ENCODE measurements around the gene PLEKHA5.

PLEKHA5 gene

GRCh38 chr12:19144985-19145384 lies 15.5 kb downstream of the PLEKHA5 start:
- no peaks in the 10 kb centered on the region for H3K27me3 ChIP-seq (ENCODE audit: control insufficient read depth, insufficient read depth, low read length, poor library complexity, severe bottlenecking)
- H3K27ac ChIP-seq (ENCODE audit: insufficient read depth, low read depth, low read length, poor library complexity, severe bottlenecking): no peak overlapping the region
- no peaks in the 10 kb centered on the region for H3K9me3 ChIP-seq (ENCODE audit: control insufficient read depth, low read length)
- H3K4me3 ChIP-seq (ENCODE audit: insufficient read depth, low read depth, low read length): no peak overlapping the region
- H3K4me1 ChIP-seq (ENCODE audit: control insufficient read depth, insufficient read depth, low read length): no peaks in the 10 kb centered on the region
- H3K36me3 ChIP-seq (ENCODE audit: control insufficient read depth, insufficient read depth, low read length): peaks cover 23% of the 10 kb centered on the region
- WGBS, 2 experiments: 90 to 92% methylated on average over 2 of the region's 2 CpGs

DNA sequence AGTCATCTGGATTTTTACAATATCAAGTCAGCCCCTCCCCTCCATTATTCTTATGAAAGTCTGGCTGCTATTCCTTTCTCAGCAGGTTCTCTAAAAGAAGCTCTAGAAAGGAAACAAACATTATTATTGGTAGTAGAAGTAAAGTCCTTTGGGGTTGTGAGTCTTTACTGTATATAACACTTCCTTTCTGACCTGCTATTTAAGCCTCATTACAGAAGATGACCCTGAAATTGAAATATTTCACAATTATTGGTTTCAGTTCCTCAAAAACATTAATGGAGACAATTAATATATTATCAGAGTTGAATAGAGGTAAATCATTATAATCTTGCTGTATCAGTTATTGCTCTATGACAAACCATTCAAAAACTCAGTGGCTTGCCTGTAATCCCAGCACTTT lies 19.3 kb downstream of the PLEKHA5 start:
- Histone ChIP-seq H3K4me1 (ENCODE audit: control insufficient read depth, insufficient read depth, low read length) (no peaks in the 10 kb centered on the region), H3K27ac (ENCODE audit: insufficient read depth, low read depth, low read length, poor library complexity, severe bottlenecking) (no peak overlapping the region), H3K4me3 (ENCODE audit: insufficient read depth, low read depth, low read length) (no peak overlapping the region), H3K36me3 (ENCODE audit: control insufficient read depth, insufficient read depth, low read length) (peaks cover 23% of the 10 kb centered on the region), H3K9me3 (ENCODE audit: control insufficient read depth, low read length) (no peaks in the 10 kb centered on the region), H3K27me3 (ENCODE audit: control insufficient read depth, insufficient read depth, low read length, poor library complexity, severe bottlenecking) (no peaks in the 10 kb centered on the region)

DNA sequence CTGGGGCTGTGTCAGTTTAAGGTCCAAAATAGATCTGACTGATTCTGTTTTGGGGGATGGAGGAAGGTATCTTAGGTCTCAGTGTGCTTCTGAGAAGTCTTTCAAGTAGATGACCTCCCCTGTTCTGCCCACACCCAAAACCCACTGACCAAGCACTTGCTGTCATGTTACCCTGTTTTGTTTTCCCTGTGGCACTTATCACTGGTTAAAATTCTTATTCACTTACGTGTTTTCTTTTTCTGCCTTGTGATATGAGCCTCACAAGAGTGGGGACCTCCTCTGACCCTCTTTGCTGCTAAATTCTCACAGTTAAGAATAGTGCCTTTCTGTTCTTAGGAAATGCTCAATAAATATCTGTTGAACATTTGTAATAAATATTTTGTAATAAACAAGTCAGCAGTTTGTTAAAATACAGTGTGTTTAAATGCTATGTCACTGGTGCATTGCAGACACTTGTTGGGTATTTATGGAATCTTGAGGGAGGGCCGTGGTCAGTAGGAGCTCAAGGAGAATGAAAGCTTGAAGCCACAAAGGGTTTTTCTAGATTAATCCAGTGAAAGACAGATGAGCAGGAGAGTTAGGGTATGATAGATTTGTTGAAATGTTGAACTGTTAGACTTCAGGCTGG lies 20.9 kb downstream of the PLEKHA5 start:
- WGBS, 2 experiments: 93 to 97% methylated on average over 2 of the region's 2 CpGs

DNA sequence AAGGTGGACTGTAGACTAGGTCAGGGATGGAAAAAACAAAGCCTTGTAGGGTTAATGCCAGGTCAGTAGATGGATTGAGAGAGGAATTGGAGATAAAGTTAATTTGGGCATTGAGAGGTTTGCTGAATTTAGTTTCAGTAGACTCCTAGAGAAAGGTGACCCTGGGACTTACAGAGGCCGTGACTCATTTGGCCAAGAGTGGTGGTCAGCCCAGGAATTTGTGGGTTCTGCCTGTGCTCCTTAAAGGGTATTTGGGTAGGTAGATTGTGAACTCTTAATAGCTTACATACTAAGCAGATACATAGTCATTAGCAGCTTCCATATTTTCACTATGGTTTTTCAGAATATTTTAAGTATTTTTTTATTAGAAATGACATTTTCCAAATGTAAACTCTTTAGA lies 21.8 kb downstream of the PLEKHA5 start:
- H3K9me3 ChIP-seq (ENCODE audit: control insufficient read depth, low read length): no peaks in the 10 kb centered on the region
- WGBS, 2 experiments: 94 to 100% methylated on average over 1 of the region's 1 CpG
- peaks cover 15% of the 10 kb centered on the region for H3K36me3 ChIP-seq (ENCODE audit: control insufficient read depth, insufficient read depth, low read length)
- H3K27ac ChIP-seq (ENCODE audit: insufficient read depth, low read depth, low read length, poor library complexity, severe bottlenecking): no peak overlapping the region
- no peaks in the 10 kb centered on the region for H3K27me3 ChIP-seq (ENCODE audit: control insufficient read depth, insufficient read depth, low read length, poor library complexity, severe bottlenecking)
- no peak overlapping the region for H3K4me3 ChIP-seq (ENCODE audit: insufficient read depth, low read depth, low read length)
- H3K4me1 ChIP-seq (ENCODE audit: control insufficient read depth, insufficient read depth, low read length): no peaks in the 10 kb centered on the region

More for the DNA sequence above, 20.9 kb downstream of the PLEKHA5 start:
- Histone ChIP-seq H3K27me3 (ENCODE audit: control insufficient read depth, insufficient read depth, low read length, poor library complexity, severe bottlenecking) (no peaks in the 10 kb centered on the region), H3K36me3 (ENCODE audit: control insufficient read depth, insufficient read depth, low read length) (peaks cover 15% of the 10 kb centered on the region), H3K27ac (ENCODE audit: insufficient read depth, low read depth, low read length, poor library complexity, severe bottlenecking) (no peak overlapping the region), H3K9me3 (ENCODE audit: control insufficient read depth, low read length) (no peaks in the 10 kb centered on the region), H3K4me1 (ENCODE audit: control insufficient read depth, insufficient read depth, low read length) (no peaks in the 10 kb centered on the region), H3K4me3 (ENCODE audit: insufficient read depth, low read depth, low read length) (no peak overlapping the region)

DNA sequence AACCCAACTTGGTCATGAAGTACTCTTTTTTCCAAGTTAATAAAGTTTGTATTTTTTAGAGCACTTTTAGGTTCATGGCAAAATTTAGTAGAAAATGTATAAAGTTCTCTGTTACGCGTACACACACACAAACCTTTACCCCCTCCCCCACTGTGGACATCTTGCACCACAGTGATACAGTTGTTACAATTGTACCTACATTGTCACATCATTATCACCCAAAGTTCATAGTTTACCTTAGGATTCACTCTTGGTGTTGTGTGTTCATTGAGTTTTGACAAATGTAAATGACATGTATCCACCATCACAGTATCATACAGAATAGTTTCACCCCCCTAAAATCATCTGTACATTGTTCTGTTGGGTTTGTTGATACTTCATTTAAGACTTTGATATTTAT lies 23.9 kb downstream of the PLEKHA5 start:
- Histone ChIP-seq H3K27ac (ENCODE audit: insufficient read depth, low read depth, low read length, poor library complexity, severe bottlenecking) (no peak overlapping the region), H3K4me3 (ENCODE audit: insufficient read depth, low read depth, low read length) (no peak overlapping the region), H3K27me3 (ENCODE audit: control insufficient read depth, insufficient read depth, low read length, poor library complexity, severe bottlenecking) (no peaks in the 10 kb centered on the region), H3K36me3 (ENCODE audit: control insufficient read depth, insufficient read depth, low read length) (peaks cover 12% of the 10 kb centered on the region), H3K4me1 (ENCODE audit: control insufficient read depth, insufficient read depth, low read length) (no peaks in the 10 kb centered on the region), H3K9me3 (ENCODE audit: control insufficient read depth, low read length) (no peaks in the 10 kb centered on the region)
- 50% methylated on average over 2 of the region's 2 CpGs for WGBS, 2 experiments

DNA sequence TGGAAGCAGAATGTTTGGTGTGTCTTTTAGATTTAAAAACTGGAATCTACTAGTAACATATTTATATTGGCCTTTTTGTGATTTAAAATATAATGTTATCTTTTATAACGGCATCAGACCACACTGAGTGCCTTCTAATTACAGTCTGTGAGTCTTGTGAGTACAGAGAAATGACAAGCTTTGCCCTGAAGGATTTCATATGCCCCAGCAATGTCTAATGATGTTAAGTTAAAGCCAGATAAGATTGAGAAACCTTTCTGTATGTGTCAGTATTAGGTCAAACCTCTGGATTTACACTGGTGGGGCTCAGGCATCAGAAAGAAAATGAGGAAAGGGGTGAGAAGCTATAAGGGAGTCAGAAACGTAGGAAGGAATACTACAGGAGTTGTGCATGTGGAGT lies 25.2 kb downstream of the PLEKHA5 start:
- Histone ChIP-seq H3K36me3 (ENCODE audit: control insufficient read depth, insufficient read depth, low read length) (peaks cover 3% of the 10 kb centered on the region), H3K9me3 (ENCODE audit: control insufficient read depth, low read length) (no peaks in the 10 kb centered on the region), H3K27me3 (ENCODE audit: control insufficient read depth, insufficient read depth, low read length, poor library complexity, severe bottlenecking) (no peaks in the 10 kb centered on the region), H3K4me3 (ENCODE audit: insufficient read depth, low read depth, low read length) (no peak overlapping the region), H3K4me1 (ENCODE audit: control insufficient read depth, insufficient read depth, low read length) (no peaks in the 10 kb centered on the region), H3K27ac (ENCODE audit: insufficient read depth, low read depth, low read length, poor library complexity, severe bottlenecking) (no peak overlapping the region)
- 70 to 84% methylated on average over 1 of the region's 2 CpGs for WGBS, 2 experiments

DNA sequence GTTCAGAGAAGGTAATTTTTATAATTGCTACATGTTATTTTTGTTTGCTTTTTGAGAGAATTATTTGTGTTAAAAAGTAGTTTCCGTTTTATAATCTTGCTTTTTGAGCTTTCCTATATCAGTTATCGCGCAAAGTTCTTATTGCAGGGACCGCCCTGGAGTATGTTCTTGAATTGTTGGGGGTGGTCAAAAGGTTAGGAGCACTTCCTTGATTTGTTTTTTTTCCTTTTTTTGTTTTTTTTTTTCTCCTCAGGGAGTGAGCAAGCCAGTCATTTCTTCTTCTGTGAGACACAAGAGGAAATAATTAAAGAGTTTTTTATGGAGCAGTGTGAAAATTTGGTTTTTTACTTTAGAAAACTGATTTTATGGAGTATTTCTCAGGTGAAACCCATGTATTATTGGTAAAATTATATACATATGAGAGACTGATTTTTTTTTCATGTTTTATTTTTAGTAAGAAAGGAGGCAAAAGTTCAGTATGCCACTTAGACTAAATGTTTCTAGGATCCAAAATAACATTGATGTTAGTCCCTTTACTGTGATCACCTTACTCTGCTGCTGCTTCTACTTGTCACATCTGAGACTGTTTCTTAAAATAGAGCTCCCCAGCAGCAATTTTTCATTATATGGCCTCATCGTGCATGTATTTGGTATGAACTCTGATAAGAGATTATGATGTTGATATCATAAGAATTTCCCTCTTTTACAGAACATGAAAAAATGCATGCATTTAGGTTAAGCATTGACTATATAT lies 26.6 kb downstream of the PLEKHA5 start:
- Histone ChIP-seq H3K9me3 (ENCODE audit: control insufficient read depth, low read length) (no peaks in the 10 kb centered on the region), H3K36me3 (ENCODE audit: control insufficient read depth, insufficient read depth, low read length) (no peaks in the 10 kb centered on the region)
- WGBS, 2 experiments: 93 to 95% methylated on average over 4 to 5 of the region's 5 CpGs

GRCh38 chr12:19158923-19159322 lies 29.4 kb downstream of the PLEKHA5 start:
- Histone ChIP-seq H3K4me1 (ENCODE audit: control insufficient read depth, insufficient read depth, low read length) (no peaks in the 10 kb centered on the region), H3K27me3 (ENCODE audit: control insufficient read depth, insufficient read depth, low read length, poor library complexity, severe bottlenecking) (no peaks in the 10 kb centered on the region), H3K4me3 (ENCODE audit: insufficient read depth, low read depth, low read length) (no peak overlapping the region), H3K36me3 (ENCODE audit: control insufficient read depth, insufficient read depth, low read length) (peaks cover 5% of the 10 kb centered on the region), H3K9me3 (ENCODE audit: control insufficient read depth, low read length) (no peaks in the 10 kb centered on the region), H3K27ac (ENCODE audit: insufficient read depth, low read depth, low read length, poor library complexity, severe bottlenecking) (no peak overlapping the region)
- WGBS, 2 experiments: 87 to 89% methylated on average over 1 of the region's 1 CpG

More for the DNA sequence above, 26.6 kb downstream of the PLEKHA5 start:
- no peak overlapping the region for H3K4me3 ChIP-seq (ENCODE audit: insufficient read depth, low read depth, low read length)
- H3K4me1 ChIP-seq (ENCODE audit: control insufficient read depth, insufficient read depth, low read length): no peaks in the 10 kb centered on the region
- H3K27me3 ChIP-seq (ENCODE audit: control insufficient read depth, insufficient read depth, low read length, poor library complexity, severe bottlenecking): no peaks in the 10 kb centered on the region
- no peak overlapping the region for H3K27ac ChIP-seq (ENCODE audit: insufficient read depth, low read depth, low read length, poor library complexity, severe bottlenecking)

GRCh38 chr12:19161216-19161615 lies 31.7 kb downstream of the PLEKHA5 start:
- Histone ChIP-seq H3K4me1 (ENCODE audit: control insufficient read depth, insufficient read depth, low read length) (no peaks in the 10 kb centered on the region), H3K36me3 (ENCODE audit: control insufficient read depth, insufficient read depth, low read length) (peaks cover 5% of the 10 kb centered on the region), H3K4me3 (ENCODE audit: insufficient read depth, low read depth, low read length) (no peak overlapping the region), H3K9me3 (ENCODE audit: control insufficient read depth, low read length) (no peaks in the 10 kb centered on the region), H3K27me3 (ENCODE audit: control insufficient read depth, insufficient read depth, low read length, poor library complexity, severe bottlenecking) (no peaks in the 10 kb centered on the region), H3K27ac (ENCODE audit: insufficient read depth, low read depth, low read length, poor library complexity, severe bottlenecking) (no peak overlapping the region)
- 94 to 95% methylated on average over 5 of the region's 5 CpGs for WGBS, 2 experiments

DNA sequence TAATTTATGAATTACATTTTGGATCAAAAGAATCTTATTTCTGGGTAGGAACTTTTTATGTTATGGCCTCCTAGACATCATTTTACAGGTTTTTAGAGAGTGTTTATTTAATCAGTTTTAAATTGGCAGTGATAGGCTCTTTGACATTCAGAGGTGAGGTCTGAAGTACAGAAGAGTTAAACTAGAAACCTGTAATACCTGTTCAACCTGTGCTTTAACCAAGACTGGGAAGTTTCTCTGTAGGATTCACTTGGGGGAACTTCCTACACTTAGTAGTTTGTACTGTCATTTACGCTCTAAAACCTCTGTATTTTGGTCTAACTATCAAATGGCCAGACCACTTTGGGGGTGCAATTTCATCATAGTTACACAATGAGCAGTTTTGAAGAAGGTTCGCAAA lies 35.9 kb downstream of the PLEKHA5 start:
- Histone ChIP-seq H3K27me3 (ENCODE audit: control insufficient read depth, insufficient read depth, low read length, poor library complexity, severe bottlenecking) (no peaks in the 10 kb centered on the region), H3K4me1 (ENCODE audit: control insufficient read depth, insufficient read depth, low read length) (no peaks in the 10 kb centered on the region), H3K4me3 (ENCODE audit: insufficient read depth, low read depth, low read length) (no peak overlapping the region), H3K36me3 (ENCODE audit: control insufficient read depth, insufficient read depth, low read length) (peaks cover 5% of the 10 kb centered on the region), H3K27ac (ENCODE audit: insufficient read depth, low read depth, low read length, poor library complexity, severe bottlenecking) (no peak overlapping the region), H3K9me3 (ENCODE audit: control insufficient read depth, low read length) (no peaks in the 10 kb centered on the region)
- WGBS, 2 experiments: 97 to 98% methylated on average over 2 of the region's 2 CpGs

All from ectodermal cell (in vitro differentiated cells).